Measurements from ENCODE around the gene PATJ. TPM values are rescaled to one million over a fixed set of nuclear protein-coding genes. Genes with fewer than 3 reads are reported as not detected.
"Not testable (repeated sequence)": the region's sequence is repeated elsewhere in the genome, so short reads cannot be mapped to it uniquely, and the experiment has no call there.

Gene PATJ
- total RNA-seq, 1 experiment from 2014 or later, result 48.8 TPM

DNA sequence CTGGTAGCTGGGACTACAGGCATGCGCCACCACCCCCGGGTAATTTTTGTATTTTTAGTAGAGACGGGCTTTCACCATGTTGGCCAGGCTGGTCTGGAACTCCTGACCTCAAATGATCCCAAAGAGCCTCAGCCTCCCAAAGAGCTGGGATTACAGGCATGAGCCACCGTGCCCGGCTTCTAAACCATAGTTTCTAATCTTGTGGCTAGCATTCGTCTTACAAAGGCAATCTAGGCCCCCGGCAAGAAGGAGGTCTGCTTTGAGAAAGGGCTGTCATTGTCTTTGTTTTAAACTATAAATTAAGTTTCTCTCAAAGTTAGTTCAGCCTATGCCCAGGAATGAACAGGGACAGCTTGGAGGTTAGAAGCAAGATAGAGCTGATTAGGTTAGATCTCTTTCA, 442.1 kb downstream of the PATJ start (continued):
- TF ChIP-seq, protein P1, sequence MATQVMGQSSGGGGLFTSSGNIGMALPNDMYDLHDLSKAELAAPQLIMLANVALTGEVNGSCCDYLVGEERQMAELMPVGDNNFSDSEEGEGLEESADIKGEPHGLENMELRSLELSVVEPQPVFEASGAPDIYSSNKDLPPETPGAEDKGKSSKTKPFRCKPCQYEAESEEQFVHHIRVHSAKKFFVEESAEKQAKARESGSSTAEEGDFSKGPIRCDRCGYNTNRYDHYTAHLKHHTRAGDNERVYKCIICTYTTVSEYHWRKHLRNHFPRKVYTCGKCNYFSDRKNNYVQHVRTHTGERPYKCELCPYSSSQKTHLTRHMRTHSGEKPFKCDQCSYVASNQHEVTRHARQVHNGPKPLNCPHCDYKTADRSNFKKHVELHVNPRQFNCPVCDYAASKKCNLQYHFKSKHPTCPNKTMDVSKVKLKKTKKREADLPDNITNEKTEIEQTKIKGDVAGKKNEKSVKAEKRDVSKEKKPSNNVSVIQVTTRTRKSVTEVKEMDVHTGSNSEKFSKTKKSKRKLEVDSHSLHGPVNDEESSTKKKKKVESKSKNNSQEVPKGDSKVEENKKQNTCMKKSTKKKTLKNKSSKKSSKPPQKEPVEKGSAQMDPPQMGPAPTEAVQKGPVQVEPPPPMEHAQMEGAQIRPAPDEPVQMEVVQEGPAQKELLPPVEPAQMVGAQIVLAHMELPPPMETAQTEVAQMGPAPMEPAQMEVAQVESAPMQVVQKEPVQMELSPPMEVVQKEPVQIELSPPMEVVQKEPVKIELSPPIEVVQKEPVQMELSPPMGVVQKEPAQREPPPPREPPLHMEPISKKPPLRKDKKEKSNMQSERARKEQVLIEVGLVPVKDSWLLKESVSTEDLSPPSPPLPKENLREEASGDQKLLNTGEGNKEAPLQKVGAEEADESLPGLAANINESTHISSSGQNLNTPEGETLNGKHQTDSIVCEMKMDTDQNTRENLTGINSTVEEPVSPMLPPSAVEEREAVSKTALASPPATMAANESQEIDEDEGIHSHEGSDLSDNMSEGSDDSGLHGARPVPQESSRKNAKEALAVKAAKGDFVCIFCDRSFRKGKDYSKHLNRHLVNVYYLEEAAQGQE (IDR thresholded peaks at IDR 0.05; ENCODE audit: low read depth), result no peak
- TF ChIP-seq ZFX (IDR thresholded peaks at IDR 0.05), result no peak
- TF ChIP-seq JUND (IDR thresholded peaks at IDR 0.05), result no peak
- no peak for TF ChIP-seq ELF1 (IDR thresholded peaks at IDR 0.05; ENCODE audit: borderline replicate concordance, low read depth)
- no peak for TF ChIP-seq SP1 (IDR thresholded peaks at IDR 0.05; ENCODE audit: low read depth)

DNA sequence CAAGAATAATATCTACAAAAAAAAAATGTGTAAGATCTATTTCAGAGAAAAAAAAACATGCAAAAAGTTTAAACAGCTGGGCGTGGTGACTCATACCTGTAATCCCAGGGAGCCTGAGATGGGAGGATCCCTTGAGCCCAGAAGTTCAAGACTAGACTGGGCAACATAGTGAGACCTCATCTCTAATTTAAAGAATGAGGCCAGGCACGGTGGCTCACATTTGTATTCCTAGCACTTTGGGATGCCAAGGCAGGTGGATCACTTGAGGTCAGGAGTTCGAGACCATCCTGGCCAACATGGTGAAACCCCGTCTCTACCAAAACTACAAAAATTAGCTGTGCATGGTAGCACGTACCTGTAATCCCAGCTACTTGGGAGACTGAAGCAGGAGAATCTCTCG, 443.0 kb downstream of the PATJ start:
- H3K27me3 ChIP-seq (ENCODE audit: insufficient read depth, low read length); ATAC-seq; H3K4me1 ChIP-seq (ENCODE audit: control insufficient read depth in 1 of 2, insufficient read depth in 2 of 2, low read length in 2 of 2); H3K9me3 ChIP-seq (ENCODE audit: control insufficient read depth in 1 of 2, insufficient read depth in 1 of 2, low read depth in 1 of 2, low read length in 2 of 2); H3K9me2 ChIP-seq (ENCODE audit: insufficient read depth); DNase-seq (ENCODE audit: low read depth, low spot score); RAD21 ChIA-PET (ENCODE audit: low non-redundant PET in 1 of 2, low total read pairs in 2 of 2, uncharacterized antibody in 2 of 2, unreplicated experiment in 2 of 2); H3K4me3 ChIP-seq (replicated peaks in 1 of 2; ENCODE audit: low read depth in 1 of 2, low read length in 2 of 2); H4K20me1 ChIP-seq (ENCODE audit: insufficient read depth); POLR2A ChIA-PET; H2AFZ ChIP-seq (ENCODE audit: low read depth, low read length, poor library complexity, severe bottlenecking); H3K36me3 ChIP-seq (ENCODE audit: control insufficient read depth in 1 of 2, insufficient read depth in 2 of 2, low read length in 2 of 2); H3K9ac ChIP-seq (ENCODE audit: low read length); H3K4me2 ChIP-seq (ENCODE audit: low read length); BruUV-seq (replicated peaks); H3K79me2 ChIP-seq (ENCODE audit: insufficient read depth, low read length); H3K27ac ChIP-seq (ENCODE audit: low read depth, low read length): not testable (repeated sequence)
- intact Hi-C loops (cut with micrococcal nuclease), result loop anchor here (5.0 kb wide), 1 partner anchor 47 kb away; no protein-coding TSS in a partner anchor
- CTCF ChIA-PET, result interaction anchor here (2.0 kb wide), 1 partner anchor 9 kb away, joined by 8 read pairs; no protein-coding TSS in a partner anchor
